ENCODE measurements around the gene NEDD9.
A peak's percentile ranks its signal among the peaks of the same experiment; 100 is the strongest.

Gene NEDD9

DNA sequence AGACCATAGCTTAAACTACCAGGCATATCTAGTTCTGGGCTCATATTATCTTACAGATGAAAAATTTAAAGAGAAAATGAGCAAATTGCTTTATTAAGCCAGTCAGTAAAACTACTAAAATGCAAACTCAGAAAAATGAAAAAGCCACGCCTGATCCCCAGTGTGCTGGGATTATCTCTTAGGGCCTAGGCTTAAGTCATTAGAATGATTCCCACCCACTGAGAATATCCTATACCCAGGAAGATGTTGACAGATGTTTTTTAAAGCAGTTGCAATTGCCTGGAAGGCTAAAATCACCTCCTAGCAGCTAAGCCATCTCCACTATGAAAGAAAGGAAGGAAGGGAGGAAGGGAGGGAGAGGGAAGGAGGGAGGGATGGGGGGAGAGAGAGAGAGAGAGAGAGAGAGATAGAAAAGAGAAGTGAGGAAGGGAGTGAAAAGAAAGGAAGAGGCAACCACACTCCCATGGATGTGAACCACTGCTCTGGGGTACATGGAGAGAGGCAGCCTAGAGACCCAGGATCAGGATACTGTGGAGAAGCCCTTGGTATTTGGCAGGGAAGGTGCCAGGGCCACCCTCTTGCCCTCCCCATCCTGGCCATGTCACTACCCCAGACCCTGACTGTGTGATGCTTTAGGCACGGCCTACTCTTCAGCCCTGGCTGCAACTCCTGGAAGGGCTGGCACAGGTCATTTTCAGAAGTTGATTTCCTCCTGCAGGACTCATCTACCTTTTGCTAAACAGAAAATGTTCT, 21.9 kb downstream of the NEDD9 start:
- peaks cover 28 to 53% of the 10 kb centered on the region in 2 donors for H3K36me3 Mint-ChIP-seq
- H3K4me1 Mint-ChIP-seq = peaks cover 17 to 26% of the 10 kb centered on the region in 2 donors
- H3K9me3 Mint-ChIP-seq = no peaks in the 10 kb centered on the region
- H3K27ac Mint-ChIP-seq = peak overlapping the region; percentile 56
- DNase-seq = no peak
- no peak overlapping the region for H3K4me3 Mint-ChIP-seq
- H3K27me3 Mint-ChIP-seq = no peaks in the 10 kb centered on the region
- no peak for ATAC-seq (replicated peaks)

- DNase-seq (no peak), ATAC-seq (replicated peaks) (no peak)
- no peak overlapping the region for H3K4me3 Mint-ChIP-seq
- peaks cover 26 to 46% of the 10 kb centered on the region in 2 donors for H3K36me3 Mint-ChIP-seq
- no peaks in the 10 kb centered on the region for H3K9me3 Mint-ChIP-seq
- H3K27ac Mint-ChIP-seq = no peak overlapping the region
- H3K27me3 Mint-ChIP-seq = no peaks in the 10 kb centered on the region
- peaks cover 14 to 26% of the 10 kb centered on the region in 2 donors for H3K4me1 Mint-ChIP-seq
Measured at GRCh38 chr6:11209906-11210305, 22.6 kb downstream of the NEDD9 start.

GRCh38 chr6:11209369-11209768, 23.1 kb downstream of the NEDD9 start:
- peak overlapping the region; percentile 5 for H3K27ac Mint-ChIP-seq
- H3K36me3 Mint-ChIP-seq = peaks cover 24 to 41% of the 10 kb centered on the region in 2 donors
- H3K4me1 Mint-ChIP-seq = peaks cover 14 to 26% of the 10 kb centered on the region in 2 donors
- DNase-seq (no peak), ATAC-seq (replicated peaks) (no peak)
- H3K4me3 Mint-ChIP-seq = no peak overlapping the region
- H3K9me3 Mint-ChIP-seq = no peaks in the 10 kb centered on the region
- H3K27me3 Mint-ChIP-seq = no peaks in the 10 kb centered on the region

GRCh38 chr6:11208854-11209253, 23.6 kb downstream of the NEDD9 start:
- DNase-seq = no peak
- H3K27ac Mint-ChIP-seq = no peak overlapping the region
- no peak overlapping the region for H3K4me3 Mint-ChIP-seq
- no peaks in the 10 kb centered on the region for H3K27me3 Mint-ChIP-seq
- peaks cover 14 to 26% of the 10 kb centered on the region in 2 donors for H3K4me1 Mint-ChIP-seq
- H3K9me3 Mint-ChIP-seq = no peaks in the 10 kb centered on the region
- ATAC-seq (replicated peaks) = no peak
- H3K36me3 Mint-ChIP-seq = peaks cover 24 to 42% of the 10 kb centered on the region in 2 donors

- ATAC-seq (replicated peaks) = peak in 1 of 2 donors; percentile 25
- H3K4me1 Mint-ChIP-seq = peaks cover 13 to 26% of the 10 kb centered on the region in 2 donors
Measured at GRCh38 chr6:11208267-11208666, 24.2 kb downstream of the NEDD9 start.

DNA sequence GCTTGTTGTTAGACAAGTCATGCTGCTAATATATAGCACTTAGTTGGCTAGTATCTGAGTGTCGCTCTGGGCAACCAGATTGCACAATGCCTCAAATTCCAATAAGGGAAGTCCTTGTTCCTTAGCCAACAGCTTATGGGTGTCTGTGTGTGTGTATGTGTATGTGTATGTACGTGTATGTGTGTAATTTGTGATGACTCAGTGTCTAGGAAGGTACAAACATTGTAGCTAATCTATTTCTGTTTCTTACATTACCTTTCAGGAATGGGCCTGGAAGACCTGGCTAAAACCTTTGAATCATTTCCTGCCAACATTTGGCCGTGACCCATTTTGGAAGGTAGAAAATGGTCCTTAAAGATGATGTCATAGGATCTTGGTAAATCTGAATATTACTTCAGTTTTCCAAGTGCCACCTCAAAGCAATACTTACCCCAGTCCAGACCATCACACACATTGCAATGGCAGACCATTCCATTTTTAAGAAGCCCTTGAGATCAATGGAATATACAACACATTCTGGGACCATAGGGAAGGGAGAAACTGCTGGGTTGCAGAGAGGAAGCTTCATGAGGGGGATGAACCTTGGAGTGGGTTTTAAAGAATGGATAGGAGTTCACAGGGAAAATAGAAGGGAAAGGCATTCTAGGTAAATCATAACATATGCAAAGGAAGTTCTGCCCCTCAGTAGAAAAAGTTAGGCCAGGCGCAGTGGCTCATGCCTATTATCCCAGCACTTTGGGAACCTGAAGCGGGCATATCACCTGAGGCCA, 25.1 kb downstream of the NEDD9 start:
- Mint-ChIP-seq H3K4me1 (peaks cover 13 to 22% of the 10 kb centered on the region in 2 donors), H3K27me3 (no peaks in the 10 kb centered on the region), H3K4me3 (peak overlapping the region in 1 of 2 donors; percentile 19), H3K27ac (no peak overlapping the region), H3K36me3 (peaks cover 20 to 37% of the 10 kb centered on the region in 2 donors), H3K9me3 (no peaks in the 10 kb centered on the region)
- ATAC-seq (replicated peaks) (peak; percentile 82 to 83), DNase-seq (no peak)

More at GRCh38 chr6:11208267-11208666, 24.2 kb downstream of the NEDD9 start:
- Mint-ChIP-seq H3K4me3 (no peak overlapping the region), H3K9me3 (no peaks in the 10 kb centered on the region), H3K27me3 (no peaks in the 10 kb centered on the region), H3K27ac (no peak overlapping the region), H3K36me3 (peaks cover 24 to 43% of the 10 kb centered on the region in 2 donors)
- DNase-seq = no peak

DNA sequence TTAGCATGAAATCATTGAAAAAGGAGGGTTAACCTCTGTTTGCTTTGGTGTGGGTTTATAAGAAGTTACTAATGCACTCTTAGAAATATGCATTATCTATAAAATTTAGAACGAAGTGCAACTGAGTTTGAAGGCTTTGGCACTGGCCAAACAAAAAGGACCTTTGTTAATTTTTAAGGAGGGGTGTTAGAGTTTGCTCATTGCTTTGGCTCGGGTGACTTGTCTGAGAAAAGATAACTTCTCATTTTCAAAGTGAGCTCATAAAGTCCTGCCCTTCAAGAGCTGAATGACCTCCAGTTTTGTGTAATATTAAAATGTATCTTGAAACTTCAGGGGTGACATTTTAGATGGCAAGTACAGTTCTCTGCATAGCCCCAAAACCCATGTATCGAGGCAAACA, 25.9 kb downstream of the NEDD9 start:
- no peaks in the 10 kb centered on the region for H3K27me3 Mint-ChIP-seq
- DNase-seq (no peak), ATAC-seq (replicated peaks) (peak; percentile 36 to 63)
- no peaks in the 10 kb centered on the region for H3K9me3 Mint-ChIP-seq
- peaks cover 13 to 22% of the 10 kb centered on the region in 2 donors for H3K4me1 Mint-ChIP-seq
- no peak overlapping the region for H3K4me3 Mint-ChIP-seq
- H3K27ac Mint-ChIP-seq = peak overlapping the region; percentile 53
- H3K36me3 Mint-ChIP-seq = peaks cover 15 to 36% of the 10 kb centered on the region in 2 donors

DNA sequence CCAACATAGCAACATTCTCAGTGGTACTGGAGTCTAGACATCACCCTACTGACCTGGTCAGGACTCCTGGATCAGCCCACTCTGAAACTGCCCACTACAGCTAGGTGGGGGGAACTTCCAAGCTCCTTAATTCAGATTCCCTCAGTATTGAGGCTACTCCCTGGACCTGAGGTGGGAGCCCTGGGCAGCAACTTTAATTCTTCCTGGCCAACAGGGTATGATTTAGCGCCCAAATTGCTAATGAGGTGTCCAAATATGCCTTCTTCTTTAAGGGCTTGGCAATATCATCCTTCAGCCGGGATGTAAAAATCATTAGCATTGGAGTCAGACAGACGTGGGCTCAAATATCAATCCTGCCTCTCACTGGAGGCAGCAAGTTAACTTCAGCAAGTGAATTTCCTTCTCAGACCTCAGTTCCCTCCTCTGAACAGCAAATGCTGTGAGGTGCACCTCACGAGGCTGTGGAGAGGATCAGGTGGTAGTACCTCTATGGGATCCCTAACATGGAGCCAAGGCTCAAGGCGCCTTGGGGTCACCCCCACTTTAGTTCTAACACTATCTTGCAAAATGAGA, 27.6 kb downstream of the NEDD9 start:
- H3K36me3 Mint-ChIP-seq = peaks cover 26 to 49% of the 10 kb centered on the region in 2 donors
- H3K4me1 Mint-ChIP-seq = peaks cover 15 to 29% of the 10 kb centered on the region in 2 donors
- no peaks in the 10 kb centered on the region for H3K9me3 Mint-ChIP-seq
- H3K27me3 Mint-ChIP-seq = no peaks in the 10 kb centered on the region
- no peak for ATAC-seq (replicated peaks)
- no peak overlapping the region for H3K4me3 Mint-ChIP-seq
- DNase-seq = no peak
- no peak overlapping the region for H3K27ac Mint-ChIP-seq

- Mint-ChIP-seq H3K4me3 (no peak overlapping the region), H3K4me1 (peaks cover 20 to 37% of the 10 kb centered on the region in 2 donors), H3K36me3 (peaks cover 26 to 46% of the 10 kb centered on the region in 2 donors)
Measured at GRCh38 chr6:11204005-11204399, 28.5 kb downstream of the NEDD9 start.

DNA sequence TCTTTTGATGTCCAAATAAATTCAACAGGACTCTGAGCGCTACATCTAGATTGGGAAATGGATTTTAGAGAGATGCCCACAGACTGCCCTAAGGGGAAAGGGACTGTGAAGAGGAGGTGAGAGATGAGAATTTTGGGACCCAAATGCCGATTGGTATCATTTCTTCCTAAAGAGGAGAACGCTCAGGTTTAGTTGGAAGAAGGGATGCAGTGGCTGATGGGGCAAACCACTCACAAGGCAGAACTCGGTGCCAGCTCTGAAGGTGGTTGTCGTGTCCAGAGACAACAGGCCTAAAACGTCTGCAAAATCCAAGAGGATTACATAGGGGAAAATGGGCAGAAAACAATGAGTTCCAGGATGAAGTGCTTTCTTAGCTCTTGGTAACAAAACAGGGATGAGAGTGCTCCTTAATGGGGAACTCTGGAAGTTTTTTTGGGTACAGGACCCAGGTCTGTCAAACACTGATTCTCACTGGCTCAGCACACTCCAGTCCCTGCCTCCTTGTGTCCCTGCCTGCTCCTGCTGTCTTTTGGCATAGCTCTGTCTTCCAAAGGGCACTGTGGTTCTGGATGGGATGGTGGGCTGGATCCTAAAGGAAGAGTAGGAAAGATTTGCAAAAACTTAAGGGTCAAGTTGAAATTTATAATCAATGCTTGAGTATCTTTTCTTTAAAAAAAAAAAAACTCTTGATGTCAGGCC, 29.0 kb downstream of the NEDD9 start:
- no peak for ATAC-seq (replicated peaks)
- DNase-seq = no peak
- H3K27me3 Mint-ChIP-seq = no peaks in the 10 kb centered on the region
- H3K27ac Mint-ChIP-seq = no peak overlapping the region
- no peaks in the 10 kb centered on the region for H3K9me3 Mint-ChIP-seq
- no peak overlapping the region for H3K4me3 Mint-ChIP-seq
- peaks cover 29 to 50% of the 10 kb centered on the region in 2 donors for H3K36me3 Mint-ChIP-seq
- peaks cover 24 to 40% of the 10 kb centered on the region in 2 donors for H3K4me1 Mint-ChIP-seq

More at GRCh38 chr6:11204005-11204399, 28.5 kb downstream of the NEDD9 start:
- no peak overlapping the region for H3K27ac Mint-ChIP-seq
- H3K9me3 Mint-ChIP-seq = no peaks in the 10 kb centered on the region
- DNase-seq (no peak), ATAC-seq (replicated peaks) (no peak)
- H3K27me3 Mint-ChIP-seq = no peaks in the 10 kb centered on the region

DNA sequence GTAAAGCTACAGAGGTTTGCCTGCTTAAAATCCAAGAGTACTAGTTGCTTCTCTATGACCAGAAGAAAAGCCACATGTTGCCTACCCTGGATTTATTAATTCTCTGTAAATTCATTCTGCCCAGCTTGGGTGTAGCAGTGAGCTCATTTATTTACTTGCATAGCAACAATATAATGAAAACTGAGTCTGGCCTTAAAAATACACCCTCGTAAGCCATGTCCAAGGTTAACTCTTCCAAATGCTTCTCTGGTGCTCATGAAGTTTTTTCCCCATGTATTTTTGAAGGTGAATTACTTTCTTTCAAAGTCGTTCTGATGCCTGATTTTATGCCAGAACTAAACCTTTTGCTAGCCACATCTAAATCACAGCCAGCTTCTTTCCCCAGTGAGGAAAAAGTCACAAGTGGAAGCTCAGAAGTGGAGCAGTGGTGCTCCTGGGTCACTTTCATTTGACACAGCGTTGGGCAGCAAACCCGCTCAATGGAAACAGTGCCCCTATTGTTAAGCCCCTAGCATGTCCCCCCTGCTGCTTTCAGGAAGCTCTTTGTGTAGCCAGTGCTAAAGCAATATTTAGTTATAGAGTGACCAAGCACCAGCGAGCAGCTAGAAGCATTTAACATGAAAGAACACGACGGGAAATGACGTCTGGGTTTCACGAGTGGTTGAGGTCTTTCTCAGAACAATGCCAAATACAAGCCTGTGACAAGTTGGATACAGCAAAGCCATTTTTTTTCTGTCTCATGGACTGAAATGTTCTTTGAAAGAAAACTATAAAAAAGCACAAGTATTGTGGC, 29.8 kb downstream of the NEDD9 start:
- Mint-ChIP-seq H3K36me3 (peaks cover 32 to 51% of the 10 kb centered on the region in 2 donors), H3K27ac (no peak overlapping the region), H3K4me3 (no peak overlapping the region), H3K9me3 (no peaks in the 10 kb centered on the region), H3K27me3 (no peaks in the 10 kb centered on the region), H3K4me1 (peaks cover 26 to 41% of the 10 kb centered on the region in 2 donors)
- no peak for ATAC-seq (replicated peaks)
- DNase-seq = no peak

GRCh38 chr6:11201772-11202512, 30.5 kb downstream of the NEDD9 start:
- H3K4me1 Mint-ChIP-seq = peaks cover 25 to 40% of the 10 kb centered on the region in 2 donors
- peaks cover 32 to 48% of the 10 kb centered on the region in 2 donors for H3K36me3 Mint-ChIP-seq

GRCh38 chr6:11201015-11201414, 31.5 kb downstream of the NEDD9 start:
- H3K27me3 Mint-ChIP-seq = no peaks in the 10 kb centered on the region
- no peaks in the 10 kb centered on the region for H3K9me3 Mint-ChIP-seq
- ATAC-seq (replicated peaks) (no peak), DNase-seq (no peak)
- H3K27ac Mint-ChIP-seq = no peak overlapping the region
- peaks cover 27 to 44% of the 10 kb centered on the region in 2 donors for H3K4me1 Mint-ChIP-seq
- no peak overlapping the region for H3K4me3 Mint-ChIP-seq
- H3K36me3 Mint-ChIP-seq = peaks cover 35 to 56% of the 10 kb centered on the region in 2 donors

More at GRCh38 chr6:11201772-11202512, 30.5 kb downstream of the NEDD9 start:
- Mint-ChIP-seq H3K9me3 (no peaks in the 10 kb centered on the region), H3K27ac (no peak overlapping the region), H3K27me3 (no peaks in the 10 kb centered on the region), H3K4me3 (no peak overlapping the region)
- ATAC-seq (replicated peaks) (no peak), DNase-seq (no peak)
